HG03520 (cell line): ENCODE results near the gene MPLKIP.
"Not testable (repeated sequence)": the region's sequence is repeated elsewhere in the genome, so short reads cannot be mapped to it uniquely, and the experiment has no call there.

Source experiments
- ATAC-seq: cut with Tn5 transposase; IDR thresholded peaks from one replicate; pipeline ENCODE4 v1.9.1; 2021; ENCODE audit warnings: mild to moderate bottlenecking, moderate library complexity; ENCODE audit not compliant: unreplicated experiment

MPLKIP gene

GRCh38 chr7:40133561-40134427, 628 bp downstream of the MPLKIP start:
- ATAC-seq: peak; percentile 52

GRCh38 chr7:40122940-40123254, 11.5 kb downstream of the MPLKIP start:
- ATAC-seq: no peak

- ATAC-seq: not testable (repeated sequence)
Observed at GRCh38 chr7:40122100-40122939, 12.1 kb downstream of the MPLKIP start.

GRCh38 chr7:40120020-40120419, 14.4 kb downstream of the MPLKIP start:
- no peak for ATAC-seq

GRCh38 chr7:40118201-40118600, 16.2 kb downstream of the MPLKIP start:
- ATAC-seq: not testable (repeated sequence)

- ATAC-seq: not testable (repeated sequence)
Observed at GRCh38 chr7:40117199-40117598, 17.2 kb downstream of the MPLKIP start.

GRCh38 chr7:40115936-40116335, 18.5 kb downstream of the MPLKIP start:
- ATAC-seq: no peak

GRCh38 chr7:40105879-40106473, 28.4 kb downstream of the MPLKIP start:
- ATAC-seq: no peak

GRCh38 chr7:40102897-40103296, 31.5 kb downstream of the MPLKIP start:
- no peak for ATAC-seq

GRCh38 chr7:40101201-40101600, 33.2 kb downstream of the MPLKIP start:
- no peak for ATAC-seq

GRCh38 chr7:40099837-40100236, 34.6 kb downstream of the MPLKIP start:
- no peak for ATAC-seq

- ATAC-seq: no peak
Observed at GRCh38 chr7:40098810-40099209, 35.6 kb downstream of the MPLKIP start.

- ATAC-seq: no peak
Observed at GRCh38 chr7:40097728-40098127, 36.7 kb downstream of the MPLKIP start.

- ATAC-seq: no peak
Observed at GRCh38 chr7:40095695-40096327, 38.6 kb downstream of the MPLKIP start.

GRCh38 chr7:40095230-40095629, 39.2 kb downstream of the MPLKIP start:
- no peak for ATAC-seq

- no peak for ATAC-seq
Observed at GRCh38 chr7:40093631-40094350, 40.6 kb downstream of the MPLKIP start.

- ATAC-seq: no peak
Observed at GRCh38 chr7:40092182-40092581, 42.2 kb downstream of the MPLKIP start.

GRCh38 chr7:40077849-40078248, 56.6 kb downstream of the MPLKIP start:
- no peak for ATAC-seq
